ENCODE data around the gene TSHZ2. TPM values are rescaled to one million over a fixed set of nuclear protein-coding genes. Genes with fewer than 3 reads are reported as not detected.

Gene TSHZ2
- total and polyA plus RNA-seq, 9 of the 15 experiments (the other 6 are each of a cell fraction or from before 2014, with no cell fraction given), result 0.03 to 0.20 (median 0.05) TPM; not detected in 4

- no peak overlapping the region for H3K9ac ChIP-seq (ENCODE audit: insufficient read depth in 1 of 2, low read depth in 2 of 2, low read length in 2 of 2)
- ChIA-PET CTCF (ENCODE audit: low intra/inter-chr PET ratio) (interaction anchor here (0.7 to 2.7 kb wide), 2 partner anchors 89 to 92 kb away, joined by 4 to 12 read pairs; no protein-coding TSS in a partner anchor), POLR2A (no interaction called here)
- no peak for FAIRE-seq
- no peaks in the 10 kb centered on the region for H3K36me3 ChIP-seq (ENCODE audit: control insufficient read depth, insufficient read depth, low read length)
- no peaks in the 10 kb centered on the region for H4K20me1 ChIP-seq (replicated peaks; ENCODE audit: control insufficient read depth, insufficient read depth, low read length)
- no peak overlapping the region for H3K4me3 ChIP-seq
- no peak overlapping the region for H3K4me2 ChIP-seq (ENCODE audit: insufficient read depth, low read length)
- no peak overlapping the region for H2AFZ ChIP-seq (ENCODE audit: low read depth, low read length)
- no peaks in the 10 kb centered on the region for H3K79me2 ChIP-seq (ENCODE audit: control insufficient read depth, insufficient read depth, low read length)
- 51% methylated on average over 2 of the region's 2 CpGs for WGBS (ENCODE audit: insufficient coverage, low coverage, missing lambda C conversion rate)
- TF ChIP-seq DACH1 (IDR thresholded peaks at IDR 0.05; ENCODE audit: partially characterized antibody), result no peak
- no peak for TF ChIP-seq SRSF7 (optimal IDR thresholded peaks at IDR 0.05; ENCODE audit: low read depth, low read length)
- TF ChIP-seq SIN3B (IDR thresholded peaks at IDR 0.05; ENCODE audit: low read depth), result no peak
- TF ChIP-seq MLLT1 (IDR thresholded peaks at IDR 0.05), result no peak
- TF ChIP-seq DMBX1 (CRISPR knock-in tag; IDR thresholded peaks at IDR 0.05; ENCODE audit: borderline replicate concordance), result no peak
- intact Hi-C loops (cut with micrococcal nuclease), result loop anchor here (5.0 kb wide), 2 partner anchors 94 to 121 kb away; no protein-coding TSS in a partner anchor
- DNase-seq (ENCODE audit: extremely low read depth in 1 of 4, low spot score in 3 of 4), result no peak
- H3K4me1 ChIP-seq (replicated peaks in 1 of 2; ENCODE audit: control insufficient read depth in 2 of 2, insufficient read depth in 2 of 2, low read length in 2 of 2), result peaks cover 2 to 5% of the 10 kb centered on the region in 2 experiments; a peak in 4 of 5 replicates
- no peak for ATAC-seq
- BruUV-seq (replicated peaks), result no TSS peak
- H3K27me3 ChIP-seq (ENCODE audit: control insufficient read depth in 2 of 2, insufficient read depth in 2 of 2, low read length in 2 of 2), result peaks cover 0 to 2% of the 10 kb centered on the region in 2 experiments; a peak in 2 of 5 replicates
- no peaks in the 10 kb centered on the region for H3K9me1 ChIP-seq (ENCODE audit: control insufficient read depth, insufficient read depth, low read length)
- H3K27ac ChIP-seq (ENCODE audit: extremely low read depth, low read depth, low read length), result no peak overlapping the region
- in situ Hi-C loops (cut with MboI), result loop anchor here (10.0 kb wide), 1 partner anchor 328 kb away; no protein-coding TSS in a partner anchor
- no peaks in the 10 kb centered on the region for H3K9me3 ChIP-seq (replicated peaks; ENCODE audit: control insufficient read depth, insufficient read depth, low read depth, low read length)
Observed at GRCh38 chr20:53216478-53216855, 244.3 kb downstream of the TSHZ2 start.
